HG03175 (cell line): Measurements from ENCODE around the gene CSNK1A1.
"Not testable (repeated sequence)": the region's sequence is repeated elsewhere in the genome, so short reads cannot be mapped to it uniquely, and the experiment has no call there.

ENCODE experiments used
- ATAC-seq: cut with Tn5 transposase; IDR thresholded peaks from one replicate; pipeline ENCODE4 v1.9.1; 2021; ENCODE audit warnings: mild to moderate bottlenecking, moderate library complexity; ENCODE audit not compliant: unreplicated experiment

Gene CSNK1A1

GRCh38 chr5:149535787-149536186 lies 15.5 kb downstream of the CSNK1A1 start:
- ATAC-seq, result not testable (repeated sequence)

GRCh38 chr5:149532413-149532812 lies 18.8 kb downstream of the CSNK1A1 start:
- ATAC-seq, result no peak

GRCh38 chr5:149529463-149529862 lies 21.8 kb downstream of the CSNK1A1 start:
- ATAC-seq, result no peak

- ATAC-seq, result no peak
These were observed 22.8 kb downstream of the CSNK1A1 start for GRCh38 chr5:149528281-149529060.

- ATAC-seq, result no peak
These were observed 24.2 kb downstream of the CSNK1A1 start for GRCh38 chr5:149526845-149527590.

GRCh38 chr5:149521739-149522685 lies 29.2 kb downstream of the CSNK1A1 start:
- ATAC-seq, result no peak

- no peak for ATAC-seq
These were observed 31.6 kb downstream of the CSNK1A1 start for GRCh38 chr5:149519601-149520000.

GRCh38 chr5:149518620-149519019 lies 32.6 kb downstream of the CSNK1A1 start:
- ATAC-seq, result no peak

GRCh38 chr5:149517461-149518122 lies 33.6 kb downstream of the CSNK1A1 start:
- no peak for ATAC-seq

- no peak for ATAC-seq
These were observed 36.7 kb downstream of the CSNK1A1 start for GRCh38 chr5:149514512-149514911.

GRCh38 chr5:149513372-149513947 lies 37.8 kb downstream of the CSNK1A1 start:
- ATAC-seq, result not testable (repeated sequence)

GRCh38 chr5:149510136-149510535 lies 41.1 kb downstream of the CSNK1A1 start:
- ATAC-seq, result no peak

- ATAC-seq, result no peak
These were observed 46.6 kb downstream of the CSNK1A1 start for GRCh38 chr5:149504677-149505076.

- no peak for ATAC-seq
These were observed 48.2 kb downstream of the CSNK1A1 start for GRCh38 chr5:149503006-149503405.

GRCh38 chr5:149500922-149501582 lies 50.2 kb downstream of the CSNK1A1 start:
- ATAC-seq, result no peak

- no peak for ATAC-seq
These were observed 52.4 kb downstream of the CSNK1A1 start for GRCh38 chr5:149498724-149499336.

- ATAC-seq, result no peak
These were observed 53.9 kb downstream of the CSNK1A1 start for GRCh38 chr5:149497357-149497756.

GRCh38 chr5:149496917-149497316 lies 54.3 kb downstream of the CSNK1A1 start:
- ATAC-seq, result no peak

GRCh38 chr5:149496166-149496565 lies 55.1 kb downstream of the CSNK1A1 start:
- ATAC-seq, result no peak
